GM21390 (cell line): ENCODE data around the gene SLC1A7.
"Not testable (repeated sequence)": the region's sequence is repeated elsewhere in the genome, so short reads cannot be mapped to it uniquely, and the experiment has no call there.

ENCODE experiments used
- ATAC-seq: cut with Tn5 transposase; IDR thresholded peaks from one replicate; pipeline ENCODE4 v1.9.1; 2021; ENCODE audit not compliant: unreplicated experiment

SLC1A7 gene

GRCh38 chr1:53142226-53142853 lies at the start of gene SLC1A7:
TSS of gene SLC1A7 (minus strand) at chr1:53142638. CDS start at chr1:53142449, 189 bp downstream.
- no peak for ATAC-seq

GRCh38 chr1:53190210-53190611 lies 47.8 kb upstream of the SLC1A7 start:
- ATAC-seq: no peak

- ATAC-seq: no peak
These were observed 46.6 kb upstream of the SLC1A7 start for GRCh38 chr1:53189061-53189460.

- ATAC-seq: no peak
These were observed 45.7 kb upstream of the SLC1A7 start for GRCh38 chr1:53188099-53188498.

GRCh38 chr1:53187401-53187800 lies 45.0 kb upstream of the SLC1A7 start:
- ATAC-seq: no peak

- no peak for ATAC-seq
These were observed 44.1 kb upstream of the SLC1A7 start for GRCh38 chr1:53186533-53186932.

- ATAC-seq: not testable (repeated sequence)
These were observed 43.5 kb upstream of the SLC1A7 start for GRCh38 chr1:53185955-53186297.

GRCh38 chr1:53183095-53183990 lies 40.9 kb upstream of the SLC1A7 start:
- no peak for ATAC-seq

- no peak for ATAC-seq
These were observed 40.3 kb upstream of the SLC1A7 start for GRCh38 chr1:53182716-53183094.

- ATAC-seq: peak; percentile 61
These were observed 39.7 kb upstream of the SLC1A7 start for GRCh38 chr1:53182111-53182593.

- no peak for ATAC-seq
These were observed 38.5 kb upstream of the SLC1A7 start for GRCh38 chr1:53180951-53181350.

GRCh38 chr1:53180226-53180625 lies 37.8 kb upstream of the SLC1A7 start:
- ATAC-seq: no peak

- no peak for ATAC-seq
These were observed 34.2 kb upstream of the SLC1A7 start for GRCh38 chr1:53176452-53177208.

- ATAC-seq: no peak
These were observed 32.8 kb upstream of the SLC1A7 start for GRCh38 chr1:53174971-53175913.

GRCh38 chr1:53172426-53173128 lies 30.1 kb upstream of the SLC1A7 start:
- no peak for ATAC-seq

GRCh38 chr1:53166912-53167311 lies 24.5 kb upstream of the SLC1A7 start:
- no peak for ATAC-seq

GRCh38 chr1:53166366-53166765 lies 23.9 kb upstream of the SLC1A7 start:
- ATAC-seq: no peak

GRCh38 chr1:53165408-53165961 lies 23.0 kb upstream of the SLC1A7 start:
- no peak for ATAC-seq

- ATAC-seq: no peak
These were observed 20.9 kb upstream of the SLC1A7 start for GRCh38 chr1:53163291-53163768.
